Endodermal cell (in vitro differentiated cells): ENCODE results near the gene CUL7. TPM values are rescaled to one million over a fixed set of nuclear protein-coding genes. Genes with fewer than 3 reads are reported as not detected.

Source experiments
- DNase-seq: peaks from one replicate; pipeline ENCODE4 v3.0.0-alpha.2; 2017
- H3K27ac ChIP-seq: 2 replicates; pipeline ENCODE4 v1.5.1; 2013; ENCODE audit warnings: mild to moderate bottlenecking, low read depth, low read length, moderate library complexity
- H3K27me3 ChIP-seq: 2 replicates; pipeline ENCODE4 v1.6.1; 2013; ENCODE audit warnings: mild to moderate bottlenecking, low read length, moderate library complexity; ENCODE audit not compliant: insufficient read depth, control insufficient read depth, poor library complexity, severe bottlenecking
- H3K36me3 ChIP-seq: 2 replicates; pipeline ENCODE4 v1.7.0; 2013; ENCODE audit warnings: mild to moderate bottlenecking, low read length, moderate library complexity; ENCODE audit not compliant: control insufficient read depth, insufficient read depth
- H3K4me1 ChIP-seq: one replicate; pipeline ENCODE4 v1.7.0; 2013; ENCODE audit warnings: low read length; ENCODE audit not compliant: control insufficient read depth, insufficient read depth
- H3K4me3 ChIP-seq: 2 replicates; pipeline ENCODE4 v1.5.1; 2013; ENCODE audit warnings: mild to moderate bottlenecking, low read length, moderate library complexity
- H3K9ac ChIP-seq: 2 replicates; pipeline ENCODE4 v1.6.1; 2013; ENCODE audit warnings: mild to moderate bottlenecking, low read length, moderate library complexity; ENCODE audit not compliant: poor library complexity, severe bottlenecking; ENCODE audit errors: extremely low read depth
- H3K9me3 ChIP-seq: 2 replicates; pipeline ENCODE4 v1.6.1; 2013; ENCODE audit warnings: mild to moderate bottlenecking, low read length, moderate library complexity; ENCODE audit not compliant: control insufficient read depth
- H3K27ac Mint-ChIP-seq: 2 replicates; pipeline ENCODE4 v1.8.0; 2020; ENCODE audit warnings: mixed read lengths
- H3K27me3 Mint-ChIP-seq: 2 replicates; pipeline ENCODE4 v1.8.0; 2021; ENCODE audit warnings: mild to moderate bottlenecking, mixed read lengths; ENCODE audit not compliant: insufficient read depth
- H3K36me3 Mint-ChIP-seq: 2 replicates; pipeline ENCODE4 v1.8.0; 2020; ENCODE audit warnings: low read depth, mixed read lengths
- H3K4me1 Mint-ChIP-seq: 2 replicates; pipeline ENCODE4 v1.8.0; 2020; ENCODE audit warnings: mixed read lengths
- H3K4me3 Mint-ChIP-seq: 2 replicates; pipeline ENCODE4 v1.8.0; 2020; ENCODE audit warnings: mild to moderate bottlenecking, moderate library complexity, mixed read lengths
- H3K9me3 Mint-ChIP-seq: 2 replicates; pipeline ENCODE4 v1.8.0; 2020; ENCODE audit warnings: mild to moderate bottlenecking, mixed read lengths
- CTCF ChIP-seq: fragments of 200-600 bp; sonication (generic); conservative IDR thresholded peaks from 2 replicates; pipeline ENCODE4 v1.5.0; 2021; ENCODE audit warnings: antibody characterized with exemption, mild to moderate bottlenecking
- WGBS, 2 experiments: methylation state at CpG; one replicate each; pipeline versions ENCODE4 v1.1.5 to v1.1.7; 2013; ENCODE audit warnings: missing lambda C conversion rate in 2 of 2, mixed read lengths in 1 of 2; ENCODE audit not compliant: insufficient coverage in 1 of 2, insufficient read length in 1 of 2; 5-methylcytosine and 5-hydroxymethylcytosine counted together
- total RNA-seq, 2 donors: library from RNA; stranded (reverse); fragmentation: NEBNext Ultra II Directional in 1 of 2; extraction: Animal tissue kit (Norgen Biotek cat#: 25700) in 1 of 2; gene quantifications; 2 replicates in 1 of 2; 3 replicates in 1 of 2; pipeline ENCODE4 v1.2.1, GENCODE V29; 2021

The CUL7 gene
- total RNA-seq, 2 donors from 2014 or later, result 39.0 to 51.7 TPM

GRCh38 chr6:42989923-42990322, 63.7 kb downstream of the CUL7 start:
- Mint-ChIP-seq H3K9me3 (no peaks in the 10 kb centered on the region), H3K36me3 (peaks cover 44% of the 10 kb centered on the region), H3K27ac (no peak overlapping the region), H3K4me1 (peaks cover 28% of the 10 kb centered on the region), H3K4me3 (no peak overlapping the region), H3K27me3 (no peaks in the 10 kb centered on the region)
- WGBS, 2 experiments, result 95 to 96% methylated on average over 4 to 5 of the region's 5 CpGs
- TF ChIP-seq CTCF, result no peak
- peaks cover 9% of the 10 kb centered on the region for H3K4me1 ChIP-seq
- no peak overlapping the region for H3K9ac ChIP-seq
- DNase-seq, result no peak
- no peaks in the 10 kb centered on the region for H3K9me3 ChIP-seq
- H3K36me3 ChIP-seq, result peaks cover 36% of the 10 kb centered on the region
- H3K4me3 ChIP-seq, result no peak overlapping the region
- no peak overlapping the region for H3K27ac ChIP-seq
- no peaks in the 10 kb centered on the region for H3K27me3 ChIP-seq

DNA sequence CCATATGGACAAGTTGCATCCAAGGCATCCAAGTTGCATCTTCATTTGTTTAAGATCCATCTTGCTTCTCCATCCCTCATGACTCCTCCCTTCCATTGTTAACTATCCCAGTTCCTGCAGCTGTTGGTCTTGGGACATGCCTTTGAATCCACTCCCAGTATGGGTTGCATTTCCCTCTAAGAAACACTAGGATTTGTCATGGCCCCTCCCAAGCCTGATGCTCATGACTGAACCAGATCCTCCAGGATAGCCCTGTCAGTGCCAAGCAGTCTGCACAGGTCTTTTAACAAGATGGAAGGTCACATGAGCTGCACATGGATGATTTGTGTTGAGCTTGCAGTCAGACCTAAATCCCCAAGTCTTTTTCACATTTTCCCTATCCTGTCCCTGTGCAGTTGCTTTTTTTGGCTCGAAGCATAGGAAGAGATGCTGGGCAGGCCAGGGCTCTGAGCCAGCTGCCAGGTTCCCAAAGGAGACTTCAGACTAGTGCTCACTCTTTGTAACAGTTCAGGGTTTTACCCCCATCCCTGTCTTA, 65.1 kb downstream of the CUL7 start:
- Histone ChIP-seq H3K27me3 (no peaks in the 10 kb centered on the region), H3K9ac (no peak overlapping the region), H3K27ac (no peak overlapping the region), H3K4me1 (peaks cover 9% of the 10 kb centered on the region), H3K9me3 (no peaks in the 10 kb centered on the region), H3K36me3 (peaks cover 33% of the 10 kb centered on the region), H3K4me3 (no peak overlapping the region)
- Mint-ChIP-seq H3K4me1 (peaks cover 33% of the 10 kb centered on the region), H3K27ac (no peak overlapping the region), H3K9me3 (no peaks in the 10 kb centered on the region), H3K27me3 (no peaks in the 10 kb centered on the region), H3K36me3 (peaks cover 39% of the 10 kb centered on the region), H3K4me3 (no peak overlapping the region)
- TF ChIP-seq CTCF, result no peak
- 67 to 97% methylated on average over 1 of the region's 1 CpG for WGBS, 2 experiments
- DNase-seq, result no peak

Other genes with a start within 250 kb of the CUL7 start
- gene RPL7L1, start 174.2 kb downstream of the CUL7 start, total RNA-seq, result 100 to 1,000 TPM; 112 to 114 TPM
- gene PTCRA, start 137.8 kb downstream of the CUL7 start, total RNA-seq, result not detected
- gene CNPY3, start 124.4 kb downstream of the CUL7 start, total RNA-seq, result 10 to 100 TPM; 72.7 to 73.6 TPM
- under 1 TPM; 0.75 to 0.84 TPM for gene GNMT, start 93.1 kb downstream of the CUL7 start, total RNA-seq
- gene PEX6, start 74.7 kb downstream of the CUL7 start, total RNA-seq, result 10 to 100 TPM; 17.2 to 21.4 TPM
- gene PPP2R5D, start 69.3 kb downstream of the CUL7 start, total RNA-seq, result 10 to 100 TPM; 57.5 to 59.1 TPM
- gene MEA1, start 39.9 kb downstream of the CUL7 start, total RNA-seq, result 100 to 1,000 TPM in 1 of 2 donors, 10 to 100 TPM in 1; 93.3 to 104 TPM
- gene KLHDC3, start 39.6 kb downstream of the CUL7 start, total RNA-seq, result 100 to 1,000 TPM; 124 to 135 TPM
- gene RRP36, start 32.2 kb downstream of the CUL7 start, total RNA-seq, result 10 to 100 TPM; 76.9 to 80.6 TPM
- gene MRPL2, start 5.6 kb upstream of the CUL7 start, total RNA-seq, result 10 to 100 TPM; 51.6 to 65.2 TPM
- gene KLC4, start 5.8 kb upstream of the CUL7 start, total RNA-seq, result 10 to 100 TPM; 36.6 to 38.0 TPM
- 100 to 1,000 TPM; 167 to 183 TPM for gene PTK7, start 22.5 kb upstream of the CUL7 start, total RNA-seq
- gene SRF, start 117.4 kb upstream of the CUL7 start, total RNA-seq, result 10 to 100 TPM; 32.7 to 44.2 TPM
- gene CUL9, start 128.3 kb upstream of the CUL7 start, total RNA-seq, result 10 to 100 TPM; 30.3 to 34.1 TPM
- gene DNPH1, start 175.6 kb upstream of the CUL7 start, total RNA-seq, result 10 to 100 TPM; 48.2 to 66.5 TPM
- under 1 TPM; 0.62 TPM for gene TTBK1, start 189.6 kb upstream of the CUL7 start, total RNA-seq
- not detected for gene SLC22A7, start 244.4 kb upstream of the CUL7 start, total RNA-seq